HG02763 (cell line): ENCODE results near the gene CACNG1.
"Not testable (repeated sequence)": the region's sequence is repeated elsewhere in the genome, so short reads cannot be mapped to it uniquely, and the experiment has no call there.

Source experiments
- ATAC-seq: cut with Tn5 transposase; IDR thresholded peaks from one replicate; pipeline ENCODE4 v1.9.1; 2021; ENCODE audit warnings: mild to moderate bottlenecking, moderate library complexity; ENCODE audit not compliant: unreplicated experiment

Gene CACNG1

DNA sequence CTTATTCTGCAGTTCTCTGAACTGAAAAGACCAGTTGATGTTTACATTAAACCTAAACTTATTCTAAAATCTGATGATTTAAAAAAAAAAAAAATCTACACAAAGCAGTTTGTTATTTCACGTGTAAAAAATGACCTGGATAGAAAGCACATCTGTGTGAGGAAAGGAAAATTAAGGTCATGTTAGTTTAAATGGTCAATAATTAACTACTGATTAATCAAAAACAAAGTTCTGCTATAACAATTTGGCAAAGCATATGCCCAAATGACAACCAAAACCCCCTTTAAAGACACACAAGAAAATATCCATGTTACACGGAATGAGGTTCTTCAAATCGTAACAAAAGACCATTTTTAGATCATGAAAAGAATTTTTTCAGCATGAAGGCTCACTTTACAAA, 30.4 kb downstream of the CACNG1 start:
- ATAC-seq, result no peak

DNA sequence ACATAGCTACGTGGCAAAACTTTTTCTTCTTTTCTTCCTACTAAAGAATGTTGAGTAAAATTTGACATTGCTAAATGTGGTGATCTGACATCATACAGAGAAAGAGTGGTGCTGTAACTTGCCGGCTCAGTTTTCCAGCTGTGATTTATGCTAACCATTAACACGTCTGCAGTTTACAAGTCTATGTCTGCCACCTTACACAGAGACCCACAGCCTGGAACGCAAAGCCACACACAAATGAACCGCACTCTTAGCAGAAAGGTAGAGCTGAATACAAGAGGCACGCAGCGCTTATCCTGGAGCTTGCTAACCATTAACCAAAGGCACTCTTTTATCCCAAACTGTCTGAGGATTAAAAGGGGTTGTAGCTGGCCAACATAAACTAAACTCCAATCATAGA, 31.9 kb downstream of the CACNG1 start:
- ATAC-seq, result no peak

DNA sequence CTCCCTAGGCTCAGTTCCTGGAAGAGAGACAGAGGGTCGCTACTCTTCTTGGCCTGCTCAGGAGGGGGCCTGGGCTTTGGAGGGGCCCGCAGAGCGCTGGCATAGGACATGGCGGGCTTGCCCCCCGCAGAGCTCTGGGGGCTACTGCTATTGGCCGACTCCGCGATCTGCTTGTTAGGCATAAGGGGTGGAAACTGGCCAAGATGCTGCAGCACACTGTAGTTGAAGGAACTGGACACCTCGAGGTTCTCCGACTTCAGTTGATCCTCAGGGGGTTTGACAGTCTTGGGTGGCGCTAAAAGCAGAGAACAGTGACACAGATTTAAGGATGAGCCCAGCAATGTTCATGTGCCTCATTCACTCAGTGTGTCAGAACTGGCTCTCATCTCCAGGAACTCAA, 33.9 kb downstream of the CACNG1 start:
- ATAC-seq, result no peak

DNA sequence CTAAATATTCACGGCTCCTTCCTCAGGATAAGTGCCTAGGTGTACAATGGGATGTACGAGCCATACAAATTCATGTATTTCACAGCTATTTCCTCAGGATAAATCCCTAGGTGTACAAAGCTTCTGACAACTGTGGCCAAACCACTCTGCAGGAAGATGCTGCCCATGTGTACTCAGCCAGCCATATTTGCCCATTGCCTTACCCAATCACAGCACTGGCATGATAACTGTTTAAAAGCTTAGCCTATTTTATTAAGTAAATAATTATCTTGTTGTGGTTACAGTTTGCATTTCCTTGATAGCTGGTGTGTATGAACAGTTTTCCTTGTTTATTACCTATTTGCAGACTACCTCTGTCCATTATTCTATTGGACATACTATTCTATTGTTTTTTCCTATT, 35.1 kb downstream of the CACNG1 start:
- no peak for ATAC-seq

DNA sequence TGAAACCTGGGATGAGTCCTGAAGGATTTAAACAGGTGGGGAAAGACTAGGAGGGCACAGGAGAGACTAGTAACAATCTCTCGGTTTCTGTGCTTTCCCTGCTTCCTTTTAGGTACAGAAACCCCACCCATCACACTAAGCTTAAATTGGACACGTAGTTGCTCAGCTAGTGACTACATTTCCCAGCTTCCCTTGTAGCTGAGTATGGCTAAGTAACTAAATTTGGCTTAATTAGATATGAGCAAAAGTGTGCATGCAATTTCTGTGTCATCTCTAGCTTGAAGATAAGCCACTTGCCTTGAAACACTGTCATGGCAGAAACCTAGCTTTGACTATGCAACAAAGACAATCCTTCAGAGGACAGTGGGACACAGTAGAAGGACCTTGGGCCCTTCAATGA, 36.5 kb downstream of the CACNG1 start:
- no peak for ATAC-seq

DNA sequence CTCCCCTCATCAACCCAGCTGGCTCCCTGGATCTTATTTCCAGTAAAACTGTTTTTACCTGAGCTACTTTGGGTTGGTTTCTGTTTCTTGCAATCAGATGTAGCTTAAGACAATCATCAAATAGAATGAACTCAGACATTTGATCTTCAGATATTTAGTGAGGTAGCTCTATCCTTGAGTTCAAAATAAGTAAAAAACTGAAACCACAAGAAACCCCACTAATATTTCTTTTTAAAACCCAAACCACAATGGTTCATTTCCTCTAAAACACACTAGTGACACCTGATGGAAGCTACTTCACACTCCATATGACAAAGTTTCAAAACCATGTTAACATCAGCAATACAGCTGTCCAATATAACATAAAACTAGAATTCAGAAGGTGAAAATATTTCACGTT, 37.8 kb downstream of the CACNG1 start:
- ATAC-seq, result peak; percentile 60

DNA sequence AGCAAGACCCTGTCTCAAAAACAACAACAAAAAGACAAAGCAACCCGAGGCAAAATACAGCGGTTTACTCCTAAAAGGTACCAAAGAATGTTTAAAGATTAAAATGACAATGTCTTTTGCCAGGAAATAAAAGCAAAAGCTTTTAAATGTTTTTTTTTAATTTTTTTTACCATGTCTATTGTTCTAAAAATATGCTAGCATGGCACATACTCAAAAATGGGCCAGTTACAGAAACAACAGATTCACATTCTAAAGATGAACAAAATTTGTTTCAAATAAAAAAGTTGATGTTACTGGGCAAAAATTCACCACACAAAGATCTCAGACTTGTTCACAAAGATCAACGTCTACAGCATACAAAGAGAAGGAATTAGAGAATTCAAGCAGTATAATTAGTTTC, 41.1 kb downstream of the CACNG1 start:
- no peak for ATAC-seq

DNA sequence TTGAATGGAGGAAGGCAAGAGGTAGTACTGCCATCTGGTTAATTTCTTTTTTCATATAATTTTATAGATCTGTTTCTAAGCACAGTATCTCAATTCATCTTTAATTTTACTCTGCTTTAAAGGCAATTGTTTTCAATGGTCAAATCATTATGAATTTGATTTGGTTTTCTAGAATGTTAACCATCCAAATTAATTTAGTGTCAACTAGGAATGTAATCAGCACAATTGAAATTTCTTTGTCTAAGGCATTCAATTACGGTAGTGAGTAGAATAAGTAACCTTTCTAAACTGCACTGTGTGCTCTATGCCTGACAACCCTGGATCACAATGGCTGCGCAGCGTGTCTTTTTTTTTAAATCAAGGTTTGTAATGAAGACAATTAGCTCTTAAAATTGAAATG, 44.3 kb downstream of the CACNG1 start:
- ATAC-seq, result no peak

DNA sequence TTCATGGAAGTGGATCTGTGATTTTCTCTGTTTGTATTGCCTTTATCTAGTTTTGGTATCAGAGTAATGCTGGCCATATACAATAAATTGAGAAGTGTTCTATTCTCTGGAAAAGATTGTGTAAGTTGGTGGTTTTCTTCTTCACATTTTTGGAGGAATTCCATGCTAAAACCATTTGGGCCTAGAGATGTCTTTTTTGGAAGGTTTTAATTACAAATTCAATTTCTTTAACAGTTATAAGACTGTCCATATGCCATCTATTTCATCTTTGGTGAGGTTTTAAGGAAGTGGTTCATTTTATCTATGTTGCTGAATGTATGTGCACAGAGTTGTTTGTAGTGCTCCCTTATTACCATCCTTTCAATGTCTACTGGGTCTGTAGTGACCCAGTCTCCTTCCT, 46.0 kb downstream of the CACNG1 start:
- no peak for ATAC-seq

DNA sequence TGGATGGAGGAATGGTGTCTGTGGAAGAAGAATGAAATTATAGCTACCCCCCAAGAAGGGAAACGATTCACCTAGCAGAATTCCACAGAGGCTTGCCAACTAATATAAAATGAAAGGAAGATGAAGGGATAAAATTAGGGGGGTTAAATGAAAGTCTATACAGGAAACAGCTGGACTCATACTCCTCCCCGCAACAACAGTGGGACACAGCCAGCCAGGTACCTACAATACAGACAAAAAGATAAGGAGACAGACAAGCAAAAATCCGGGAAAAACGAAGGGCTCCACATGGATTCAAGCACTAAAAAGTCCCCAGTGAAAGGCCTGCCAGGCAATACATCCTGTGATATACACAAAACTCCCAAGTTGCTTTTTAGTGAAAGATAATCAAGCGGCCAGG, 47.9 kb downstream of the CACNG1 start:
- no peak for ATAC-seq

DNA sequence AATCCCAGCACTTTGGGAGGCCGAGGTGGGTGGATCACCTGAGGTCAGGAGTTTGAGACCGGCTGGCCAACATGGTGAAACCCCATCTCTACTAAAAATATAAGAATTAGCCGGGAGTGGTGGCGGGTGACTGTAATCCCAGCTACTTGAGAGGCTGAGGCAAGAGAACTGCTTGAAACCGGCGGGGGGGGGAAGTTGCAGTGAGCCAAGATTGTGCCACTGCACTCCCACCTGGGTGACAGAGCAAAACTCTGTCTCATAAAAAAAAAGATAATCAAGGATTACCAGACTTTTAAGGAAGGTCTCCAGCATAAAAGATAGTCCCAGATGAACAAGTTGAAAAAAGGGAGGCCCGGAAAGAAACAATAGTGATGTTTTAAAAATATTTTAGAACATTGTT, 48.4 kb downstream of the CACNG1 start:
- not testable (repeated sequence) for ATAC-seq

DNA sequence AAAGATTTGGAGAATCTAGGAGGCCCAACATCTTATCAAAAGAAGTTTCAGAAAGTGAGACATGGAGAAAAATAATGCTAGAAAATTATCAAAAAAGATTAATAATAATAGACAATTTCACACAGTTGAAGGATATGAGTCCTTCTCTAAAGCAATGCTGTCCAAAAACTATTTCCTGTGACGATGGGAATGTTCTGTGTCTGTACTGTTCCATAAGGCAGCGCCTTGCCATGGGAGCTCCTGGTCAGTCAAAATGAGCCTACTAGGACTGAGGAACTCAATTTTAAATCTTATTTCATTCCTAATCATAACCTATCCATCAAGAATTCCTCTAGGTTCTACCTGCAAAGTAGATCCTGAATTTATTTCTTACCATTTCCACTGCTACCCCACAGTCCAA, 49.0 kb downstream of the CACNG1 start:
- ATAC-seq, result no peak

DNA sequence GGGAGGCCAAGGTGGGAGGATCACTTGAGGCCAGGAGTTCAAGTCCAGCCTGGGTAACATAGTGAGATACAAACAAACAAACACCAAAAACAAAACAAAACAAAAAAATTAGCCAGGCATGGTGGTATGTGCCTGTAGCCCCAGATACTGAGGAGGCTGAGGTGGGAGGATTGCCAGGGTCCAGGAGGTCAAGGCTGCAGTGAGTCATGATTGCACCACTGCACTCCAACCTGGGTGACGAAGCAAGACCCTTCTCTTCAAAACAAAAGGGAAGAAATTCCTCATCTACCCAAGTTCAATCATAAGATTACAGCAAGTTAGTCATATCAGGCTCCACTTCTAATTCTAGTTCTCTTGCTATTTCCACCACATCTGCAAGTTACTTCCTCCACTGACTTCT, 50.9 kb downstream of the CACNG1 start:
- not testable (repeated sequence) for ATAC-seq

DNA sequence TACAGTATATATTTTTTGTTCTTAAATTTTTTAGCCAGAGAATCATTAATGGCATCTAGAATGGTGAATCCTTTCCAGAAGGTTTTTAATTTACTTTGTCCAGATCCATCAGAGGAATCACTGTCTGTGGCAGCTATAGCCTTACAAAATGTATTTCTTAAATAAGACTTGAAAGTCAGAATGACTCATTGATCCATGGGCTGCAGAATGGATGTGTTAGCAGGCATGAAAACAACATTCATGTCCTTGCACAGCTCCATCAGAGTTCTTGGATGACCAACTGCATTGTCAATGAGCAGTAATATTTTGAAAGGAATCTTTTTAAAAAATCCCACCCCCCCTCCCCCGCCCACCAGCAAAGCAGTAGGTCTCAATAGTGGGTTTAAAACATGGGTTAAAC, 51.4 kb downstream of the CACNG1 start:
- no peak for ATAC-seq

DNA sequence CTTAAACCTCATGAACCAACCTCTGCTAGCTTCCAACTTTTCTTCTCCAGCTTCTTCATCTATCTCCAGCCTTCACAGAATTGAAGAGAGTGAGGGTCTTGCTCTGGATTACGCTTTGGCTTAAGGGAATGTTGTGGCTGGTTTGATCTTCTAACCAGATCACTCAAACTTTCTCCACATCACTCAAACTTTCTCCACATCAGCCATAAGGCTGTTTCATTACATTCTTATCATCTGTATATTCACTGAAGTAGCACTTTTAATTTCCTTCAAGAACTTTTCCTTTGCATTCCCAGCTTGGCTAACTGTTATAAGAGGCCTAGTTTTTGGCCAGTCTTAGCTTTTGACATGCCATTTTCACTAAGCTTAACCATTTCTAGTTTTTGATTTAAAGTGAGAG, 52.3 kb downstream of the CACNG1 start:
- ATAC-seq, result no peak

DNA sequence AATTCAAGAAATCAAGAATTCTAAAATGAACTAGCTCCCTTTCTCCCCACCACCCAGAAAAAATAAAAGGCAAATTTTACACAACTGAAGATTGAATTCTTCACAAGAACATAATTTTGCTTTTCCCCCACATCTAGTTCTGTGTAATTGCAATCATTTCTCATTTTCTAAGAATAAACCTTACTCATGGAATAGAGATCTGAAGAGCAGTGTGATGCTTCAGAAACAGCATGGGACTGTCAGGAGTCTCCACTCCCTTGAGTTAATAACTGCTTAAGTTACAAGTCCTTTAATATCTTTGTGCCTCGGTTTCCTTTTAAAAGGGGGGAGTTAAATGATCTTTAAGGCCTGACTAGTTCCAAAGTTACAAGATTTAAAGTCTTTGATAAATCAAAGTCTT, 53.7 kb downstream of the CACNG1 start:
- ATAC-seq, result no peak

DNA sequence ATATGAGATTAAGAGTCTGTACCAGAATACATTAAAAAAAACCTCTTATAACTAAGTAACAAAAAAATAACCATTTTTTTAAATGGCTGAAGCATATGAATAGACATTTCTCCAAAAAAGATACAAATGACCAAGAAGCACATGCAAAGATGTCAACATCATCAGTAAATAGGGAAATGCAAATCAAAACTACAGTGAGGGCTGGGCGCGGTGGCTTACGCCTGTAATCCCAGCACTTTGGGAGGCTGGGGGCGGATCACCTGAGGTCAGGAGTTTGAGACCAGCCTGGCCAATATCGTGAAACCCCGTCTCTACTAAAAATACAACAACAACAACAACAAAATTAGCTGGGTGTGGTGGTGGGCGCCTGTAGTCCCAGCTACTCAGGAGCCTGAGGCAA, 60.3 kb downstream of the CACNG1 start:
- ATAC-seq, result not testable (repeated sequence)

DNA sequence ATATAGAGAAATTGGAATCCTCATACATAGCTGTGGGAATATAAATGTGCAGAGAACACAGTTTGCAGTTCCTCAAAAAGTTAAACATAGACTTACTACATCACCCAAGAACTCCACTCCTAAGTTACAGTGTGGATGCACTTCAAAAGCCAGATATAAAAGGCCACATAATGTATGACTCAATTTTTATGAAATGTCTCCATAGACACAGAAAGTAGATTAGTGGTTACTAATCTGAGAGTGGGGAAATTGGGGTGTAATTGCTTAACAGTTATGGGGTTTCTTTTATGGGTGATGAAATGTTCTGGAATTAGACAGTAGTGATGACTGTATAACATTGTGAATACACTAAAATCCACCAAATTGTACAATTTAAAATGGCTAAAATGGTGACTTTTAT, 60.9 kb downstream of the CACNG1 start:
- ATAC-seq, result no peak
